Erythroblast (primary cell): ENCODE results near the gene NAAA.

Experiments
- GATA1 ChIP-seq: IDR thresholded peaks from 2 replicates; pipeline ENCODE4 v1.6.1; 2011; ENCODE audit warnings: low read depth, mild to moderate bottlenecking, control low read depth, low read length, moderate library complexity
- POLR2A ChIP-seq: IDR thresholded peaks from 2 replicates; pipeline ENCODE4 v1.6.1; 2011; ENCODE audit warnings: mild to moderate bottlenecking, low read length

GRCh38 chr4:75898536-75898935, 42.3 kb downstream of the NAAA start:
- no peak for TF ChIP-seq POLR2A
- TF ChIP-seq GATA1: no peak
